ENCODE measurements around the gene CCDC12. TPM values are rescaled to one million over a fixed set of nuclear protein-coding genes. Genes with fewer than 3 reads are reported as not detected.
"Not testable (repeated sequence)": the region's sequence is repeated elsewhere in the genome, so short reads cannot be mapped to it uniquely, and the experiment has no call there.

CCDC12 gene
- total RNA-seq, 1 donor from 2014 or later = 29.2 TPM

DNA sequence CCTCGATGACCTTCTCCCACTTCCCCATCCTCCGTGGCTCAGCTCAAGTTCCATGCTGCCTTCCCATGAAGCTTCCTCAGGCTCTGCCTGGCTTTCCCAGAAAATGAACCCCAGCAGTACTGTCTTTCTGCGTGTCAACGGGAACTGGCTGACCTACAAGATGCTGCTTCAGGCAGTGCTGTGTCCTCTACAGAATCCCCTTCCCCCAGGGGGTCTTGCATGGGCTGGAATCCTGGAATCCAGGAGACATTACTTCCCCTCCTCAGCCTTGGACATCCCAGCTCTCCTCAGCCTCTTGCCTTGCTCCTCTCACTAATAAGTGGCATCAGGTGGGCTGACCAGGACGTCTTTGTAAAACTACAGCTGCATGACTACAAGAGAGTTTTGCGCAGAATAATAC lies 5.4 kb downstream of the CCDC12 start:
- DNase-seq (no peak), ATAC-seq (ENCODE audit: poor library complexity) (no peak)

GRCh38 chr3:46970391-46971091 lies 6.0 kb downstream of the CCDC12 start:
- intact Hi-C loops (cut with DNase I) = no loop called here
- peak; percentile 71 for DNase-seq
- peak; percentile 79 for ATAC-seq (ENCODE audit: poor library complexity)

More for the DNA sequence above, 5.4 kb downstream of the CCDC12 start:
- intact Hi-C loops (cut with DNase I) = no loop called here

DNA sequence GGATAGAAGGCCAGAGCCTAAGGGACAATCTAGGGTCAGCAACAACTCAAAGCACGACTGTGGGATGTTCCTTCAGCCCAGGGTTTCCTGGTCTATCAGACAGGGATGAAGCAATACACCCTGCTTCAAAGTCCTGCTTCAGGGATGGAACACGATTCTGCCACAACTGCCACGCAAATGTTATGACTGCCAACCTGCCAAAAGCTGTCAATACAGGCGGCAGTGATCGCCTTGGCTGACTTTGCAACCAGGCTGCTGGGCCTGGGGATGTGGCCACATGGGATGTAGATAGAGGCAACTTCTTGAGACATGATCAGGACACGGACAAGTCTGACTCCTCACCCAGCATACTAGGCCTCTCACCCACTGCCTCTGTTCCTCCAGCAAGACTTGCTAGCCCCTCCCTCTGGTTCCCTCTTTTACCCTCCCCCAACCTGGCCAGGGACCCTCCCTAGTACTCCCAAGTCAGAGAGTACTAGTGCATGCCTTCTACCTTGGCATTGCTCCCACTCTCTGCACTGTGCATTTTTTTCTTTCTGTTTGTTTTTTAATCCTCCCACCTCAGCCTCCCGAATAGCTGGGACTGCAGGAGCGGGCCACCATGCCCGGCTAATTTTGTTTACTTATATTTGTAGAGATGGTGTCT lies 7.6 kb downstream of the CCDC12 start:
- peak; percentile 37 for DNase-seq
- intact Hi-C loops (cut with DNase I) = no loop called here
- ATAC-seq (ENCODE audit: poor library complexity) = no peak

- ATAC-seq (ENCODE audit: poor library complexity) = no peak
- intact Hi-C loops (cut with DNase I) = no loop called here
- no peak for DNase-seq
These were observed 9.7 kb downstream of the CCDC12 start for GRCh38 chr3:46966811-46967210.

GRCh38 chr3:46965151-46965550 lies 11.4 kb downstream of the CCDC12 start:
- no peak for ATAC-seq (ENCODE audit: poor library complexity)
- DNase-seq = peak; percentile 35

DNA sequence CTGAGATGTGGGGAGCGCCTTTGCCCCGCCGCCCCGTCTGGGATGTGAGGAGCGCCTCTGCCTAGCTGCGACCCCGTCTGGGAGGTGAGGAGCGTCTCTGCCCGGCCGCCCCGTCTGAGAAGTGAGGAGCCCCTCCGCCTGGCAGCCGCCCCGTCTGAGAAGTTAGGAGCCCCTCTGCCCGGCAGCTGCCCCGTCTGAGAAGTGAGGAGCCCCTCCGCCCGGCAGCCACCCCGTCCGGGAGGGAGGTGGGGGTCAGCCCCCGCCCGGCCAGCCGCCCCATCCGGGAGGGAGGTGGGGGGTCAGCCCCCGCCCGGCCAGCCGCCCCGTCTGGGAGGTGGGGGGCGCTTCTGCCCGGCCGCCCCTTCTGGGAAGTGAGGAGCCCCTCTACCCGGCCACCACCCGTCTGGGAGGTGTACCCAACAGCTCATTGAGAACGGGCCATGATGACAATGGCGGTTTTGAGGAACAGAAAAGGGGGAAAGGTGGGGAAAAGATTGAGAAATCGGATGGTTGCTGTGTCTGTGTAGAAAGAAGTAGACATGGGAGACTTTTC lies 12.4 kb downstream of the CCDC12 start:
- intact Hi-C loops (cut with DNase I); DNase-seq: not testable (repeated sequence)

More at GRCh38 chr3:46965151-46965550, 11.4 kb downstream of the CCDC12 start:
- intact Hi-C loops (cut with DNase I) = no loop called here

DNA sequence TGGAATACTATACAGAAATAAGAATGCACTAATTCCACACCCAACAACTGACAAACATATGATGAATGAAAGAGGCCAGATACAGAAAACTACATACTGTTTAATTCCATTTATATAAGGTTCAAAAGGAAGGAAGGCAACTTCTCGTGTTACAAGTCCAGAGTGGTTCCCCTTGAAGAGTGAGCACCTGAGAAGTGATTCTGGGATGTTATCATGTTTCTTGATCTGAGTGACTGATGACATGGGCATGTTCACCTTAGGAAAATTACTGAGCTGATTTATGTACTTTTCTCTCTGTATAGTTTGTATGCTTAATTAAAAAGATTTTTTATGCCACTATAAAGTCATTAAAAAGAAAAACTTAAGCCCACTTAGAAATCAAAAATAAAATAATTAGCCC lies 13.6 kb downstream of the CCDC12 start:
- ATAC-seq (ENCODE audit: poor library complexity) = no peak
- DNase-seq = no peak
- intact Hi-C loops (cut with DNase I) = no loop called here

More for the DNA sequence above, 12.4 kb downstream of the CCDC12 start:
- ATAC-seq (ENCODE audit: poor library complexity) = not testable (repeated sequence)

DNA sequence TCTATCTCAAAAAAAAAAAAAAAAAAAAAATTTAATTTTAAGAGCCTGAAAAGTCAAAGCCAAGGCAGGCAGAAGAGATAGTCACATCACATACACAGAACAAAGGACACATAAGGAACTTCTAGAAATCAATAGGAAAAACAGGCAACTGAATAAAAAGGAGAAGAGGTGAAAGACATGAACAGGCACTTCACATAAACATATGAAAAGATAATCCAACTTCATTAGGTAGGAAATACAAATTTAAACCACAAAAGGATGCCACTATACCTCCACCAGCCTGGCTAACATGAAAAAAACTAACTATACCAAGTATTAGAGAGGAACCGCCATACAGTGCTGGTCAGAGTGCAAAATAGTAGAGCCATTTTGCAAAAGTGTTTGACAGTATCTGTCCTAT lies 14.1 kb downstream of the CCDC12 start:
- DNase-seq = no peak
- no peak for ATAC-seq (ENCODE audit: poor library complexity)
- intact Hi-C loops (cut with DNase I) = no loop called here

GRCh38 chr3:46960835-46961234 lies 15.7 kb downstream of the CCDC12 start:
- no peak for DNase-seq
- intact Hi-C loops (cut with DNase I) = no loop called here
- peak; percentile 4 for ATAC-seq (ENCODE audit: poor library complexity)

- intact Hi-C loops (cut with DNase I) = no loop called here
- DNase-seq (peak; percentile 33), ATAC-seq (ENCODE audit: poor library complexity) (peak; percentile 54)
These were observed 16.4 kb downstream of the CCDC12 start for GRCh38 chr3:46960081-46960701.

DNA sequence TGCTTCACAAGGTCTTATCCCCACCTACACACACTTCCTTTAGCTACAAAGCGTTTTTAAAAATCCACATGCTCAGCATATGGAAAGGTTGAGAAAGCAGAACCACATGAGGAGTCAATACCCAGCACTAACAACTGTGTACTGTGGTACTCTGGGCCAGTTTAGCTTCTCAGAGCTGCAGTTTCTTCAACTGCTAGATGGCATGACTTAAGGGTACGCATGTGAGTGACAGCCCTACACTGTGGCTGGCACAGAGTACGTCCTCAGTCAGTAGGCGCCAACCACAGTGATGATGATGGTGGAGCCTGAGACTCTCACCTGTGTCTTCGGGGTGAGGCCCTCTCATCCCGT lies 17.4 kb downstream of the CCDC12 start:
- ATAC-seq (ENCODE audit: poor library complexity) = peak; percentile 4
- intact Hi-C loops (cut with DNase I) = no loop called here
- DNase-seq = peak; percentile 24

GRCh38 chr3:46958467-46959160 lies 17.9 kb downstream of the CCDC12 start:
- no peak for ATAC-seq (ENCODE audit: poor library complexity)
- intact Hi-C loops (cut with DNase I) = no loop called here

DNA sequence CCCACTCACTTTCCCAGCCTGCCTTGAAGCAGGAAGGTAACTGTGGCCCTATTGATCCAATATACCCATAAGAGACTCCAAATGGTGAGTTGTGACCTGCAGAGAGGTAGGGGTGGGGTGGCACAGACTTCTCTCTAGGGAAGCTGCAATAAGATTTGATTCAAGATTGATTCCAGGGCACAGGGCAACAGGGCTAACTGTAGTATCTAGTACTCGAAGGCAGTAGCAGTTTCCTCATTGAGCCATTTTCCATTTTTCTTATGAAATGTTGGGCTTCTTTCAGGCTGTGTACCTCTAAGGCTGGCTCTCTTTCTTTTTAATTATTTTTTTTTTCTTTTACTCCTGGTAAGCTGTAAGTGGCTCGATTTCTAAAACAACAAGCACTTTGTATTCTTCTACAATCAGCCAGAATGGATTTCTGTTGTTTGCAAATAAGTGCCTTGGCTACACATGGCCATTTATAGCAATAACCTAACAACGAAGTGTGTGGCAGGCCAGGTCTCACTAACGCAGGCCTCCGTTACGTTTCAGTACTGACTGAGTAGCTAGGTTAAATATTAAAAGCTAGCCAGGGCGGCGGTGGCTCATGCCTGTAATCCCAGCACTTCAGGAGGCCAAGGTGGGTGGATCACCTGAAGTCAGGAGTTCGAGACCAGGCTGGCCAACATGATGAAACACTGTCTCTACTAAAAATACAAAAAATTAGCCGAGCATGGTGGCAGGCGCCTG lies 19.3 kb downstream of the CCDC12 start:
- DNase-seq (peak; percentile 34), ATAC-seq (ENCODE audit: poor library complexity) (no peak)
- intact Hi-C loops (cut with DNase I) = no loop called here

More at GRCh38 chr3:46958467-46959160, 17.9 kb downstream of the CCDC12 start:
- no peak for DNase-seq

DNA sequence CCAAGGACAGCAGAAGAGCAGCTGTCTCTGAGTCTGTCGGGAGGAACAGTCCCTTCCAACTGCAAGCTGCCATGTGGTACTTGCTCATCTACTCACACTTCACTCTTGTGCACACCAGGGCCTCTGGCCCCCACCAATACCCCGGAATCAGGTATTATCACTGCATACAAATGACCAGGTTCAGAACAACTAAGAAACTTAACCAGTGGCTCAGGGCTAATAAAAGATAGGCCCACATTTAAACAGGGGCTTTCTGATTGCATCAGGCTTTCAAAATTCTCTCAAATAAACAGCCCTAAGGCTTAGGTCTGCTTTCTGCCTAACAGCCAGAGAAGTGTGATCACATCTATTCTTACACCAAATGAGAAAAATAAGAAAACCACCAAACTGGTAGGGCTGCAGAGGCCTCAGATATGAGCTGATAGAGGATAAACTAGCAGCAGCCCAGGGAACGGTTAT lies 20.7 kb downstream of the CCDC12 start:
- intact Hi-C loops (cut with DNase I) = no loop called here
- no peak for DNase-seq
- no peak for ATAC-seq (ENCODE audit: poor library complexity)

DNA sequence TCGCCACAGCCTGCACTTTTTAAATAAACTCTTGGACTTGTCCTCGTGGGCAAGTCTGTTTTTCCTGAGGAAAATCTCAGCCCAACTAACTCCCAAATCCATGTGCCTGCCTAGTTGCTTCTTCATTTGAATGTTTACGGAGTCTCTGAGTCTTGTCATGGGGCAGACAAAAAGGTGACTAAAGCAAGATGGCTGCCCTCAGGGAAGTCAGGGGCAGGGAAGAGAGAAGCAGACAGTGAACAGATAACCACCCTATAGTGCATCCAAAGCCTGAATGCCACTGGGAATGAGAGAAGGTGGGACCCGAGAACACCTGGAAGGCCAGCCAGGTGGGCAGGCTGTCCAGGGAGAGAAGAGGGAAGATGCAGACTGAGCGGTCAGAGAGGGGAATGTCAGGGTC lies 21.4 kb downstream of the CCDC12 start:
- ATAC-seq (ENCODE audit: poor library complexity) (no peak), DNase-seq (no peak)
- intact Hi-C loops (cut with DNase I) = no loop called here

GRCh38 chr3:46954178-46954577 lies 22.4 kb downstream of the CCDC12 start:
- ATAC-seq (ENCODE audit: poor library complexity) = peak; percentile 2
- intact Hi-C loops (cut with DNase I) = no loop called here
- DNase-seq = no peak

DNA sequence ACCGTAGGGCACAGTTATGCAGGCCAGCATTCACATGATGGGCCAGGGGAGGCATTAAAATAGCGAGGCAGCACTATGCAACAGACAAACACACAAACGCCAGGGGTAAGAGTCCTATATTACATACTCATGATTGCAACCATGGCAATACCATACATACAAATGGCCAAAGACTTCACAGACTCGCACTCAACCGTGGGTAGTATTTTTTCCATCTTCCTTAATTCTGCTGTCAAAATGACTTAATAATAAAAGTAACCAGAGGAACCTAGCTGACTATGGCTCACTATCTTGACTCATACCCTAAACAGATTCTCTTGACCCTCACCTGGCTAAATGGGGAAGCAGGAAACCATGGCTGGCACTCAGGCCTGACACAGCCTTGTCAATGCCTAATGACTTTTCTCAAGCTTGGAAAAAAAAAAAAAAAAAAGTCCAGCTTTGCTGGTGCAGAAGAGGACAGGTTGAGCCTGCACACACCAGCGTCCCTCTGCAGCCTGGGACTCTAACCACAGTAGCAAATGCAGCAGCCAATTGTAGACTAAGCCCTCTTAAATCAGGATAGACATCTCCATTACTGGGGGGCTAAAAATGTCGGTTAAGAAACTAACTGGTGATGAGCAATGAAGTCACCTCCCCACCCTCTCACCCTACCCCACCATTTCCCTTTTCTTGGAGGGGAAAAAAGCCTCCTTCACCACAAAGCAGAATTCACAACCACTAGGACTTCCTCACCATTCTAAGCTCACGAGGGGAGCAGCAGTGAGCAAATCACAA lies 23.1 kb downstream of the CCDC12 start:
- DNase-seq = no peak
- intact Hi-C loops (cut with DNase I) = no loop called here
- ATAC-seq (ENCODE audit: poor library complexity) = no peak

- no peak for ATAC-seq (ENCODE audit: poor library complexity)
- intact Hi-C loops (cut with DNase I) = no loop called here
- DNase-seq = no peak
These were observed 23.7 kb downstream of the CCDC12 start for GRCh38 chr3:46952813-46953212.

Measured in Right ventricle myocardium superior (tissue), 1 donor.